CMK (cell line): ENCODE measurements around the gene NUP210.
"Not testable (repeated sequence)": the region's sequence is repeated elsewhere in the genome, so short reads cannot be mapped to it uniquely, and the experiment has no call there.

ENCODE experiments used
- DNase-seq: peaks from one replicate; pipeline ENCODE4 v3.0.0-alpha.2; 2010; ENCODE audit warnings: low read depth

Gene NUP210

DNA sequence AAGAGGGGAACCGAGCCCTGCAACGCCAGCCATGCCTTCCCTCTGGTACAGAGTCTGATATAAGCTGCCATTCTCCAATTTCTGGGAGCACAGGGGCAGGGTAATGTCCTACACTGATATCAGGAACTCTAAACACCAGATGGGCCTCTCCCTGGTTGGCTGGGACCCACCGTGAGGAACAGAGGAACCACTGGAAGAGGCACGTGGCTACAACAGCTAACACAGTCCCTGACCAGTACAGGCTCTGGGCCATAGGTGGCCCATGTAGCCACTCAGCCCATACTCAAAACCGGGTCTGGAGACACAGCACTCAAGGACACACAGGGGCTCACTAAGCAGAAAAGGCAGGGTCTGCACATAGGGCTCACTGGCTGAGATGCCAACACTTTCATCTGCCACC, 13.9 kb downstream of the NUP210 start:
- no peak for DNase-seq

DNA sequence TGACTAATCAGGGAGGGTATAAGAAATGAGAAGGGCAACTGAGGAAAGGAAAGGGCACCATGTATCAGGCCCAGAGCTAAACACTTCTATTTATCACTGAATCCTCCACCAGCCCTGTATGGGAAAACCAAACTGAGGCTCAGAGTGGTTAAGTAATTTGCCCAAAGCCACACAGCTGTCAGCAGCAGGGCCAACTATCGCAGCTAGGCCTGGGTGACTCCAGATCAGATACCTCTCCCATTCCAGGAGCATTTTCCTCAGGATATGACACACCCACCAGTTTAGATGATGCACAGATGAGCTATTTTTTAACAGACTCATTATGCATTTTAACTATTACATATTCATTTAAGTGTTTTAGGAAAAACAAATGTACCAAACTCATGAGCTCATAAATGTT, 14.5 kb downstream of the NUP210 start:
- DNase-seq = no peak

DNA sequence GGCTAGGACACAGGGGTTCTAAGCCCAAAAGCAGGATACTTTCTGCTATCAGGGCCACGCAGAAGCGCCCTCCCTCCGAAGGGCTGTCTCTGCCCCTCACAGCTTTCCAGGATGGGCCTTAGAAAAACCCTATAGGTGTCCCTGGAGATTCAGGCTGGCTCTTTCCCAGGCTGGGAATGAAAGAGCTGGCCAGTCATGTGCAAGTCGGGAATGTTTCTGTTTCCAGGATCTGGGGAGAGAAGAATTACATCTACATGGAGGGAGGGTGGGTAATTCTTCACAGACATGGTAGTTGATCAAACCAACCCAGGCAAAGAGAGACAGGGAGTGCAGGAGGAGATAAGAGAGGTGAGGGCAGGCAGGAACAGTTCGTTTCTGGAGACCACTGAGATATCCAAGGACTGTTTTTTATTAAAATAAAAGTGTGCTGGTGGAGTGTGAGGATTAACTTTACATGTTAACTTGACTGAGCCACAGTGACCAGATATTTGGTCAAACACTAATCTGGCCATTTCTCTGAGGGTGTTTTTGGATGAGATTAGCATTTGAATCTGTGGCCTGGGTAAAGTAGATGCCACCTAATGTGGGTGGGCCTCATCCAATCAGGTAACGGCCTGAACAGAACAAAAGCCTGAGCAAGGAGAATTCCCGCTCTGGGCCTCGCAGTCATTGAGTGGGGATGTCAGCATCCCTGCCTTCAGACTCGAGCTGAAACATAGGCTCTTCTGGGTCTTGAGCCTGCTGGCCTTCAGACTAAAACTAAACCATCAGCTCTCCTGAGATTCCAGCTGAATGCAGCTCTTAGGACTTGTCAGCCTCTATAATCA, 15.3 kb downstream of the NUP210 start:
- DNase-seq = no peak

DNA sequence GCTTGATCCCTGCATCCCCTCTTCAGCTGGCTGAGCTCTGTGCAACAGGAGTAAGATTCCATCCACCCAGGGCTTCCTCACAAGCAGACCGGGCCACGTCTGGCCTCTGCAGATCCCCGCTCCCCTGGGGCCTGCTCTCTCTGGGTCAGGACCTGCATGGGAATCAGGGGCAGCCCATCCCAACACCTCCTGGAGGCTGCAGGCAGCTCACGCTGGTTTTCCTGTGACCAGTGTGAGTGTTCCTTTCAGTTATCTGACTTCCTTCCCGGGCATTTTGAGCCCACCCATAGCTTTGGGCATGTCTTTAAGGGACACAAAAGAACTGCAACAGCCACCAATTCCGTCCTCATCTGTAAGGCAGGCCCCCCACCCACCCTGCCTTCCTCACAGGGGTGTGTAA, 16.3 kb downstream of the NUP210 start:
- no peak for DNase-seq

DNA sequence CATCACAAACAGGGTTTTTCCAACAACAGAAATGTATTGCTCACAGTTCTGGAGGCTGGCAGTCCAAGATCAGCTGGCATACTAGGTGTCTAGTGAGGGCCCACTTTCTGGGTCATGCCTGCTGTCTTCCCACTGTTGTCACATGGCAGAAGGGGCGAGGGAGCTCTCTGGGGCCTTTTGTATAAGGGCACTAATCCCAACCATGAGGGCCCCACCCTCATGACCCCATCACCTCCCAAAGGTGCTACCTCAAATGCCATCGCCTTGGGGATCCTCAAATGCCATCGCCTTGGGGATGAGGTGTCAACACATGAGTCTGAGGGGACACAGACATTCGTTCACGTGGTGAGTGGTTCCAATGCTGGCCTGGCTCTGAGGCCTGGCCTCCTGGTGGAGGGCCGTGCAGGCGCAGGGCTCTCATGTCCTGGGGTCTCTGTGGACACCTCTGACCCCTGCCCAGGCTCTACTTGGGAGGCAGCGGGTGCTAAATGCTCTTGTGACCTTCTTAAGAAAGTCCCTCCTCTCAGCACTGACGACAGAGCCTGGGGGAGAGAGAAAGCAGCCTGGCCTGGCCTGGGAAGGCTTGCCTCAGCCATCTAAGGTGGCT, 16.8 kb downstream of the NUP210 start:
- DNase-seq = no peak

DNA sequence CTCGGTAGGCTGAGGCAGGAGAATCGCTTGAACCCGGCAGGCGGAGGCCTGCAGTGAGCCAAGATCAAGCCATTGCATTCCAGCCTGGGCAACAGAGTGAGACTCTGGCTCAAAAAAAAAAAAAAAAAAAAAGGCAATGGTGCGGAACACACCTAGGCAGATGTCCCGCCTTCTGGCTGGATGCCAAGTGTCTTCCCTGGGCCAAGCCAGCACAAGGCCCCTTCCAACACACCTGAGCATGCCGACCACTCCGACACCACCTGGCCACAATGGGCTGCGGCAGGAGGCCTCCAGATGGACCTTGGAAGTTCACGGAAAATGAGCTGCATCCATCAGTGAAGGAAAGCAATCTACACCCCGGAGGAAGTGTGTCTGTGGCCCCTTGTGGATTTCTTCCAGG, 19.0 kb downstream of the NUP210 start:
- no peak for DNase-seq

DNA sequence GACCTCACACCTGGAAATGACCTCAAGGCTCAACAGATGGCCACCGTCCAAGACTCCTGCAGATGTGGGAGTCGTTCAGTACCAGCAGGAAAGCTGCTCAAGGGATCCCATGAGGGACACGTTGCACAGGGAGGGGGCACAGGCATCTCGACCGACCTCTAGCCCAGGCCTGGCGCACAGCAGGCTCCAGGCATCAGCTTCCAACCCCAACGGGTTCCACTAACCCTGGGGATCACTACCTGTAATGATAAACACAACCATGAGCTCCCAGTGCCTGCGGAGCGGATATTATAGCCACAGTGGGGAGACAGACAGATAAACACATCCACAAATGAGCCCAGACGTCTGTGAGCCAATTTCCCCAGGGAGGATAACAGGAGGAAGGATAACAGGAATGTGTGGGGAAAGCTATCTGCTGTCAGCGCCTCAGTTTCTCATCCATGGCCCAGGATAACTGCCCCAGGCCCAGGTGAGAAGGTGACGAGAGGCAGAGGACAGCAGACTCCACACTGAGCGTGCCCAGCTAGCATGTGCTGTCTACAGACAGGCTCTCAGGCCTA, 19.9 kb downstream of the NUP210 start:
- no peak for DNase-seq

DNA sequence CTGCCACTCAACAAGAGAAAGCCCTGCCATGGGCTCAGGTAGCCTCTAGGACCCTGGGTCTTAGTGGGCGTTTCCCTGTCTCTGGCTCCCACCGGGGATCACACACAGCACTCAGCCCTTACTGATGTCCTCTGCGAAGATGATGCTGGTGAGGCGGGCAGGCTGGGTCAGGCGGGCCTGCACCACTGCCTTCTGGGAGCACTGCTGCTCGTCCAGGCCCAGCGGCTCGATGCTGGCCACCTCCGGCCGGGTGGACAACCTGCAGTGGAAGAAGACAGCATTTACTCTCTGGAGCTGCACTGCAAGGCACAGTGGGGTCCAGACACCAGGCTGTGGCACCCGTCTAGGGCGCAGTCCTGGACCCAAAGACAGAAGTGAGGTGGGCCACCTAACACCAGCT, 20.5 kb downstream of the NUP210 start:
- DNase-seq = no peak

DNA sequence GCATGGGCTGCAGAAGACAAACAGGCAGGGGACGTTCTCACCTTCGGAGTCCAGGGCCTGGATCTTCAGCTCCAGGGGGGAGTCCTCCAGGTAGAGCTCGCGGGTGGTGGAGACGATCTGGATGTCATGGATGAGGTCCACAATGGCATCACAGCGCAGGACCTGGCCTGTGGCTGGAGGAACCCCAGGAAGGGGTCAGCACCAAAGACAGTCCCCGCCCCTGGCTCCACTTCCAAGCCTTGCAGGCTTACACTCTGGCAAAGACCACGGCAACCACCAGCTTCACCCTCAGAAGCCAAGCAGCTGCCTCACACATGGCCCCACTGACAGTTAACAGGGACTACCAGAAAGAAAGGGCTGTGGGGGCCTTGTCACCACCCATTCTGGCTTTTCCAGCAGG, 22.8 kb downstream of the NUP210 start:
- DNase-seq = no peak

DNA sequence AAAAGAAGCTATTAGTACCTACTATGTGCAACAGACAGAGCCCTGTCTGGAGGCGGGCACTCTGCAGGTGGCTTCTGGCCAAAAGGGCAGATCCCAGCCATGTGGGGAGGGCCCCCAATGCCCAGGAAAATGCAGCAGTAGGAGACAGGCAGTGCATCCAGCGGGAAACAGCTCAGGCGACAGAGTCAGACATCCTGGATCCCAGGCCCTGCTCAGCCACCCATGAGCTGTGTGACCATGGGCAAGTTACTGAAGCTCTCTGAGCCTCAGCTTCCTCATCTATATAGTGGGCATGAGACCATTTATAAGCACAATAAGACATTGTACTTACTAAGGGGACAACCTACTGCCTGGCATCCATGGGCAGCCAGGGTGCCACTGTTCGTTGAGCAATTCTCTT, 25.8 kb downstream of the NUP210 start:
- DNase-seq = no peak

DNA sequence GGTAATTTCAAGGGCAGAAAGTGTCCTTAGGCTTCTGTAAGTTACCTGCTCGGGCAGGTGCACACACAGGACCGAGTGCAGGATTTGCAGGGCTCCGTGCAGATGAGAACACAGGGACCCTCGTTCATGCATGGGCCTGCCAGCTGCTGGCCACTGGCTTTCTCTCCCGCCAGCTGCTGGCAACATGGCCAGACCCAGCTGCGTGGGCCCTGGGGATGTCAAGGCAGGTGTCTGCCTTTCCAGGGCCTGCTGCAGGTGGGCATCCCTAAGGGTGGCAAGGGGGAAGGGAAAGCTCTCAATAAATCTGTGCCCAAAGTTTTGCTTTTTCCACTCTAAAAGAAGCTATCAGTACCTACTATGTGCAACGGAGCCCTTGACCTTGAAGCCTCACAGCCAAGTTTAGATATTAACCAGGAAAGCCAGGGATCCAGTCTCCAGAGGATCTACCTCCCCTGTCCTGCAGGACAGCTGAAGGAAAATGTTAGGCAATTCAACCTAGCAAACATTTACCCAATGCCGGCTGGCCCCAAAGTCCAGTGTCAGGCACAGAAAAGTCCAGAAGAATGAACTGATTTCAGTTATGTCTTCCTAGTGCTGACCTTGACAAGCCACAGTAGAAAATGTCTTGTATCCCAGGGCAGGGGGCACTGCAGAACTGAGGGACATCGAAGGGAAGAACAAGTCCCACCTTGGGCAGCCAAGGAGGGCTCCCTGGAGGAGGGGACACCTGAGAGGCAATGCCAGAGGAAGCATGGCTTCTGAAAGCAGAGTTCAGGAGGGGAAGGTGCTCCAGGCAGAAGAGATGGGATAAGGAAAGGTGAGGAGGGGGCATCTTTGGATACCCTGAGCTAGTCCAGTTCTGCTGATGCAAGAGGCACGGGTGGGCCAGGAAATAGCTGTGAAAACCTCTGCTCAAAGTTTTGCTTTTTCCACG, 26.4 kb downstream of the NUP210 start:
- no peak for DNase-seq

DNA sequence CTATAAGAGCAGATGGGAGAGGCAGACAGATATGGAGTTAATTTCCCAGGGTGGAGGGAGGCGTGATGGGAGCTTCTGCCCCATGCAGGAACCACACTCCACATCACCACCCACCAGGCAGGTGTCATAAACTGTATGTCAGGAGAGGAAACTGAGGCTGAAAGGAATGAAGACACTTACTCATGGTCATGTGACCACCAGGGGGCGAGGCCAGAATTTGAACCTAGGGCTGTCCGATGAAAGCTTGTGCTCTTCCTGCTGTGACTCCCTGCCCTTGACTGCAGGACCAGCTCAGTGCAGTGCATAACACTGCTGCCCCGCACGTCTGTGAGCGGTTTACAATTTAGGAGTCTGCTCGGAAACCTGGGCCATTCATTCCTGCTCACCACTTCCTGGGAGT, 28.8 kb downstream of the NUP210 start:
- DNase-seq = no peak

DNA sequence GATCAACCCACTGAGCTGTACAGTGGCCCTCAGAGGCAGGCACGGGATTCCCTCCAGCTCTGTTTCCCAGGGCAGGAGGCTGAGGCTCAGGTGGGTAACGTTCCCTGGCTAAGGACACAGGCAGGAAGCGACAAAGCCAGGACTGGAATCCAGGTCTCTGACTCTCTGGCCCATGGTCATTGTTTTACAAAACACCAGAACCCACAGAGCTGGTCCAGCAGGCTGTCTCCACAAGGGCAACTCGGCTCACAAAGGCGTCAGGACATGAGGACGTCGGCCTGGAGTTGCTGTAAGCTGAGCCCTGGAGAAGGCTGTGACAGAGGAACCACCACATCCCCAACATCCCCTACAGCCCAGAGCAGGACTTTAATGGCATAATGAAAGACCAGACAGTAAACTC, 30.7 kb downstream of the NUP210 start:
- DNase-seq = no peak

DNA sequence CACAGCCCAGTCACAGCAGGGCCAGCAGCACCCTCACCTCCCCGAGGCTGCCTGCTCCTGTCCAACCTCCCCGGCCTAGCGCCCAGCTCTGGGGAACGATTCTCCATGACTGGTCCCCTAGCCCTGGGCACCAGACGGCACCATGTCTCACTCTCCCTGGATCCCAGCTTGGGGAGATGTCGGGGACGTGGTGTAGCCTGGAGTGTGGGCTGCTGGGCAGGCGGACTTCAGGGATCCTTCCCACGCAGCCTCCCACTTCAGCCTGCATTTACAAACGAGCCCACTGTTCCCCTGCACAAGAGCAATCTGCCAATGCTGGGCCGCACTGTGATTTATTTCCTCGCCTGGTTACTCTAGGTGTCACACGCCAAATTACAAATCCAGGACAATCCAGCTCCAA, 31.3 kb downstream of the NUP210 start:
- DNase-seq = no peak

DNA sequence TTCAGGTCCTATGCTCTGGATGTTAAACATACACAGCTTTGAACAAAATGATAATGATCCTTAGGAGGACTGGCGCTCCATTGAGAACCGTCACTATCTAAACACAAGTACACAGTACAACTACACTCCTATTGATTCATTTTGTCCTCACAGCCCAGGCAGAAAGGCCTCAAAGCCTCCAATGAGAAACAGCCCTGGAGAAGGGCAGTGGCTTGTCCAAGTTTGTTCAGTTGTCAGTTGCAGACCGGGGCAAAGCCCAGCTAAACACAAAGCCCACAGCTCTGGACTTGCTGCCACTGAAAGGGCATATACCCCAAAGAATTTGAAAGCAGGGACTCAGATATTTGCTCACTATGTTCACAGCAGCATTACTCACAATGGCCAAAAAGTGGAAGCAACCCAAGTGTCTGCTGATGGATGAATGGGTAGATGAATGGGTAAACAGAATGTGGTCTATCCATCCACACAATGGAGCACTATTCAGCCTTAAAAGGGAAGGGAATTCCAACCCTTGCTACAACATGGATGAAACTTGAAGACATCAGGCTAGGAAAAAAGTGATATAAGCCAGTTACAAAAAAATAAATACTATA, 34.7 kb downstream of the NUP210 start:
- no peak for DNase-seq

DNA sequence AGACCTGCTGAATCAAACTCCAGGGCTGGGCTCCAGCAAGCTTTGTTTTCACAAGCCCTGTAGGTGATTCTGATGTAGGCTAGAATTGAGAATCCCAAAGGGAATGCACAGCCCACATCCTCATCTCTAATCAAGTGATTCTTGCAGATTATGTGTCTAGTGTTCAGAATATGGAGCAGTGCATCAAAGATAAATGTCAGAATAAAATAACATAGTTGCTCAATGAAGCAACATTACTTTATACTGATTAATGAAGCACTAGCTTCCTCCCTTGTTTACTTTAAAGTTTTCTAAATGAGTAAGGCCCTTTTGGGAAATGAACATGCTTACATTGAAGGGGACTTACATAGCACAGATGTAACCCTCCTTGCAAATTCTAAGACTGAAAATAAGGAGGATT, 39.2 kb downstream of the NUP210 start:
- no peak for DNase-seq

DNA sequence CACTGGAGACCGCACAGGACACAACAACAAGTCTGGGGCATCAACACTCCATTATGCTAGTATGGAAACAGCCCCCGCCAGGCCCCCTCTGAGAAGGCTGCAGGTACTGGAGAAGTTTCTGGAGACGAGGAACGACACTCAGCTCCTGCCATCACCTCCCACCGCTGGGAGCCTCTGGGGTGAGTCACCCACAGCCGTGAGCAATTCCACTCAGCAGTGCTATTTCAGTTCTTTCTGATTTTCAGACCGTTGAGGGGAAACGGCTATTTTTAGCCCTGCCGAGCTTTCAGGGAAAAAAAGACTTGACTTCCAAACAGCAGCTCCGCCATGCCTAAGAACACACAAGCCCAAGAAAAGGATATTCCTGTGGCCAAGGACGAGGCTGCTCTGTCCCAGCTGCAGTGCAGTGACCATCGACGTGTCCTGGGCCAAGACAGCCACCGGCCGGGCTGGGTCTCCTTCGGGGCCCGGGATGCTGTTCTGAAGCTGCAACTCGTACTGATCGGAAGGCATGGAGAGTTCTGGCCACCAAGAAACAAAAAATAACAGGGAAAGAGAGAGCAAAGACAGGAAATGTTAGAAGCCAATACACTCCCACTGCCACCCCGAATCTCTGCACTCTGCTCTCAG, 40.8 kb downstream of the NUP210 start:
- DNase-seq = no peak

DNA sequence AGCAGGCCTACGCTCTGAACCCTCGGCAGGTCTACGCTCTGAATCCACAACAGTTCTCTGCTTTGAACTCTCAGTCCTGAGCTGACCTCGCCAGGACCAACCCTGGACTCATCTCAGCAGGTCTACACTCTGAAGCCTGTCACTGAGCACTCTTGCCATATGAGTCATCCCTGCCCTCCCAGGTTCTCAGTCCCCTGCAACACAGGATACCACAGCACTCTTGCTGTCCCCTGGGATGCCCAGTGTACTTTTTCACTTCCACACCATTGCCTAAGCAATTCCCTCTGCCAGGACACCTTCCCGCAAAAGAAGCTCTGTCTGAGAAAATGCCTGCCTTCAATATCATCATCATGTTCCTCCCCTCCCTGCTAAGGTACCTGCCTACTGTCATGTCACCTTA, 42.0 kb downstream of the NUP210 start:
- DNase-seq = no peak

DNA sequence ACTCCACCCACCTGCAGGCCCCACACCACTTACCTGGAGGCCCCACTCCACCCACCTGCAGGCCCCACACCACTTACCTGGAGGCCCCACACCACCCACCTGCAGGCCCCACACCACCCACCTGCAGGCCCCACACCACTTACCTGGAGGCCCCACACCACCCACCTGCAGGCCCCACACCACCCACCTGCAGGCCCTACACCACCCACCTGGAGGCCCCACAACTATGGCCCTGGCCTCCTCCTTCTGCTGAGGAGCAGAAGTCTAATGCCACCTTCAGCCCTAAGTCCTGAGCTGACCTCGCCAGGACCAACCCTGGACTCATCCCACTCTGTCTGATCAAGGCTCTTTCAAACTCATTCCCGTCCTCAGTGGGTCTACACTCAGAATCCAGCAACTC, 42.4 kb downstream of the NUP210 start:
- not testable (repeated sequence) for DNase-seq

DNA sequence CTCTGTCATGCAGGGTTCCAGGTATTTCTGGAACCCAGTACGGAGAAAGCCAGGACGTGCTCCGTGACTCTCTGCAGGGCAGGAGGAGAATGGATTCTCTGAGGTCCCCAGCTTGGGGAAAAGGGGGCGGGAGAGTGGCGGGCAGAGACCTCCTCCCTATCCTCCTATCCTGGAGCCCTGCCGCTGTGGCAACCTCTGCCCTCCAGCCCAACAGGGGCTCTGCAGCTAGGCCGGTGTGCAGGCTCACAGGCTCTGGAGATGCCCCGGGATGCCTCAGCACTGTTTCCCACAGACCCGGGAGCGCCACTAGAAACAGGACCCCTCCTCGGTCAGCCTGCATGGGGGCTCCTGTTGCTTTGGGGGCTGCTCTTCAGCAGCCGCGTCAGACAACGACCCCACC, 43.1 kb downstream of the NUP210 start:
- no peak for DNase-seq

DNA sequence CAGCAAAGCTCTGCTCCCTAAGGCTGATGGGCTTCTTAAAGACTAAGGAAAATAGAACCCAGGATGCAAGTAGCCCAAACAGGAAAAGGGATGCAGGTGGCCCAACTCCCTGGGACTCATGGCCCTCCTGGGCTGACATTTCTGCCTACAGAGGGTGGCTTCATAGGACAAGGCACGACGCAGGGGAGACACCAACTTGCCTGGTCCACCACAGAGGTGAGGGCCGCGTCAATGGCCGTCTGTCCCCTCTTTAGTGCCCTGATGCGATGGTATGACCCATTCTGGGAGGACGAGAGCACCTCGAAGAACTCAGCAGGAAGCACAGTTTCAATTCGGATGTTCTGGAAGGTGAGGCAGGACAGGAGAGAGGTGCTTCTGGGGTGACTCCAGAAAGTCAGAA, 44.0 kb downstream of the NUP210 start:
- DNase-seq = no peak

DNA sequence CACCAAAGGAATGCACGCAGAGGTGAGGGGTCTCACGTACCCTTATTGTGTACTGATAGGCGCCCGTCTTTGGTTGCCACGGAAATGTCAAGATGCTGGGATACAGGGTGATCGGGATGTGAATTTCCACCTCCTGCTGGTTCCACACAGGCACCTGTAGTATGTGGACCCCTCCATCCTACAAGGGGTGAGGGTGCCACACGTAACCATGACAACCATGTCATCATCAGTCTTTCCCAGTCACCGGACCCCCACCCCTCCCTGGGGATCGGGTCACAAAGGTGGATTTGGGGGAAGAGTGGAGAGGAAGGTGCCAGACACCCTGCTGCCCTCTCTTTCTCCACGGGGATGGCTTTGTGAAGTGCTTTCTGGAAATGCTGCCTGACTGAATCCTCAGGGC, 44.7 kb downstream of the NUP210 start:
- DNase-seq = no peak
